Muscle of back (tissue), 11 donors: ENCODE measurements around the gene IL17RE. TPM values are rescaled to one million over a fixed set of nuclear protein-coding genes. Genes with fewer than 3 reads are reported as not detected.
A peak's percentile ranks its signal among the peaks of the same experiment; 100 is the strongest.
"Not testable (repeated sequence)": the region's sequence is repeated elsewhere in the genome, so short reads cannot be mapped to it uniquely, and the experiment has no call there.

Experiments
- DNase-seq, 3 donors: peaks; one replicate each; pipeline versions ENCODE4 v3.0.0 to v3.0.0-alpha.2; 2013
- polyA plus RNA-seq, 10 donors: library from polyadenylated mRNA; unstranded; fragments of 120-200 nt; gene quantifications; one replicate each; pipeline ENCODE4 v1.2.1, GENCODE V29; 2013; ENCODE audit not compliant: insufficient read length in 10 of 10

IL17RE gene
- polyA plus RNA-seq, 10 donors, result 0.97 to 14.4 (median 1.7) TPM

DNA sequence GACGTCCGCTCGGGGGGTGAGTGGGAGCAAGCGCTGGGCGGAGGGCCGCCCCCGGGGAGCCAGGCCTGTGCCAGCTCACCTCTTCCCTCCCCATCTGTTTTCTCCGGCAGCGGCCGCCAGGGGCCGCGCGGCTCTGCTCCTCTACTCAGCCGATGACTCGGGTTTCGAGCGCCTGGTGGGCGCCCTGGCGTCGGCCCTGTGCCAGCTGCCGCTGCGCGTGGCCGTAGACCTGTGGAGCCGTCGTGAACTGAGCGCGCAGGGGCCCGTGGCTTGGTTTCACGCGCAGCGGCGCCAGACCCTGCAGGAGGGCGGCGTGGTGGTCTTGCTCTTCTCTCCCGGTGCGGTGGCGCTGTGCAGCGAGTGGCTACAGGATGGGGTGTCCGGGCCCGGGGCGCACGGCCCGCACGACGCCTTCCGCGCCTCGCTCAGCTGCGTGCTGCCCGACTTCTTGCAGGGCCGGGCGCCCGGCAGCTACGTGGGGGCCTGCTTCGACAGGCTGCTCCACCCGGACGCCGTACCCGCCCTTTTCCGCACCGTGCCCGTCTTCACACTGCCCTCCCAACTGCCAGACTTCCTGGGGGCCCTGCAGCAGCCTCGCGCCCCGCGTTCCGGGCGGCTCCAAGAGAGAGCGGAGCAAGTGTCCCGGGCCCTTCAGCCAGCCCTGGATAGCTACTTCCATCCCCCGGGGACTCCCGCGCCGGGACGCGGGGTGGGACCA is 30.4 kb downstream of the IL17RE start:
- peak; percentile 66 to 90 (median 73) for DNase-seq

DNA sequence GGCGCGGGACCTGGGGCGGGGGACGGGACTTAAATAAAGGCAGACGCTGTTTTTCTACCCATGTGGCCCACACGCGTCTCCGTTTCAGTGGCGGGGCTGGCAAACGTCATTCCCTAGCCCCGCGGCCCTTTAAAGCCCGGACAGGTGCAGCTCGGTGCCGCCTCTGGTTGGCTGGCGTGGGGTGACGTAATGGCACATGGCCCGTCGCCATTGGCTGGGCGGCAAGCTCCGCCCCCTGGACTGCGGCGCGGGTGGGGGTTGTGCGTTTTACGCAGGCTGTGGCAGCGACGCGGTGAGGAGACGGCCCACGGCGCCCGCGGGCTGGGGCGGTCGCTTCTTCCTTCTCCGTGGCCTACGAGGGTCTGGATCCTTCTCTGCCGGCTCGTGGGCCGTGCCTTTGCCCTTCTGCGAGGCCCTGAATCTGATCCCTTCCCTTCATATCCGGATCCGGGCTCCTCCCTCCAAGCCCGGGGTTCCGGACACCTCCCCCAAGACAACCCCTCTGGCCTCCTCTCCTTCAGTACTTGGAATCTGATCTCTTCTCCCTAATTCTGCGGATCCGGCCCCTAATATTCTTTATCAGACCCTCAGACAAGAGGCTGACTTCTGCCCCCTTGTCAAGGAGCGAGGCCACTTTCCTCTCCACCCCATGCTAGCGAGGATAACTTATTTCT is 31.1 kb downstream of the IL17RE start, which contains the start of gene CRELD1:
TSS of gene CRELD1 (plus strand) at position 274 of the 674 bp plus-strand sequence. CDS start 605 bp downstream, outside the sequence.
- DNase-seq, result peak; percentile 90 to 98 (median 96)

DNA sequence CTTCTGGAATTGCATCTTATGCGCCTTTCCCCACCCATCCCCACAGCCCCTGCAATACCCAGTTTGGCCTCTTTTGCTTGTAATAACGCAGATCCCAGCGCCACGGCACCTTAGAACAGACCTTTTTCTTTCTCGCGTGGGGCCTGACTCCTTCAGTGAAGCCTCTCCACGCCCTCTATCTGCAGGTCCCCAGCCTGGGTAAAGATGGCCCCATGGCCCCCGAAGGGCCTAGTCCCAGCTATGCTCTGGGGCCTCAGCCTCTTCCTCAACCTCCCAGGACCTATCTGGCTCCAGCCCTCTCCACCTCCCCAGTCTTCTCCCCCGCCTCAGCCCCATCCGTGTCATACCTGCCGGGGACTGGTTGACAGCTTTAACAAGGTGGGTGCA is 31.6 kb downstream of the IL17RE start:
- DNase-seq, result no peak

DNA sequence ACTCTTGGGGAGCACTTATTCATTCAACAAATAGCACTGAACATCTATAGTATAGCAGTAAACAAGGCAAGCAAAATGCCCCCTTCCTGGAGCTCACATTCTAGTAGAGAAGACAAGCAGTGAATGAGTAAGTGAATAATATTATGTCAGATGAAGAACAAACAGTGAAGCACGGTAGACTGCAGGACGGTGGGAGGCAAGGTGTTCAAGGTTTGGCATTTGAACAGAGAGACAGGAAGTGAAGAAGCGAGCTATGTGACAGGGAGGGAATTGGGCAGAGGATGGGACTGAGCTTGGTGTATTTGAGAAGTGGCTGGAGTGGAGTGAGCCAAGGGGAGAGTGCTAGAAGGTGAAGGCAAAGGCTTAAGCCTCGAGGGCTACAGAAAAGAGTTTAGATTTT is 32.3 kb downstream of the IL17RE start:
- DNase-seq, result no peak

DNA sequence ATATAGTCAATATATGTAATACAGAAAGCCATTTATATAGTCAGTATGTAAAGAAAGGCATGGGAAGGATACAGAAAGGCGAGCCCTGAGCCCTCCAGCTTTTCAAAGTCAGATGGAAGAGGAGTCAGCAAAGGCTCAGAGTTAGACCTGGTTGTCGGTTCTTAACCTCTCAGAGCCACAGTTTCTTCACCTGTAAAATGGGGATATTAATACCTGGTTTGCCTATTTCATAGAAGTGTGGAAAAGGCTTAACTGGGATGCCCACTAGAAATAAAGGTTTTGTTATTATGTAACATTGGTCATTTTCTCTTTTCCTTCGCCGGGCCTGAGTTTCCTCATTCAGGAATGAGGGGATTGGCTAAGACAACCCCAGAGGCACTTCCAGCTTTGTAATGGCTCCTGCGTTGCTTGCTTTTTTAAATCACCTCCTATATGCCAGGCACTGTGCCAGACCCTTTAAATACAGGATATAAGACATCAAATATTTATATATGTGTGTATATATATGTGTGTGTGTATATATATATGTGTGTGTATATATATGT is 33.4 kb downstream of the IL17RE start:
- DNase-seq, result no peak

DNA sequence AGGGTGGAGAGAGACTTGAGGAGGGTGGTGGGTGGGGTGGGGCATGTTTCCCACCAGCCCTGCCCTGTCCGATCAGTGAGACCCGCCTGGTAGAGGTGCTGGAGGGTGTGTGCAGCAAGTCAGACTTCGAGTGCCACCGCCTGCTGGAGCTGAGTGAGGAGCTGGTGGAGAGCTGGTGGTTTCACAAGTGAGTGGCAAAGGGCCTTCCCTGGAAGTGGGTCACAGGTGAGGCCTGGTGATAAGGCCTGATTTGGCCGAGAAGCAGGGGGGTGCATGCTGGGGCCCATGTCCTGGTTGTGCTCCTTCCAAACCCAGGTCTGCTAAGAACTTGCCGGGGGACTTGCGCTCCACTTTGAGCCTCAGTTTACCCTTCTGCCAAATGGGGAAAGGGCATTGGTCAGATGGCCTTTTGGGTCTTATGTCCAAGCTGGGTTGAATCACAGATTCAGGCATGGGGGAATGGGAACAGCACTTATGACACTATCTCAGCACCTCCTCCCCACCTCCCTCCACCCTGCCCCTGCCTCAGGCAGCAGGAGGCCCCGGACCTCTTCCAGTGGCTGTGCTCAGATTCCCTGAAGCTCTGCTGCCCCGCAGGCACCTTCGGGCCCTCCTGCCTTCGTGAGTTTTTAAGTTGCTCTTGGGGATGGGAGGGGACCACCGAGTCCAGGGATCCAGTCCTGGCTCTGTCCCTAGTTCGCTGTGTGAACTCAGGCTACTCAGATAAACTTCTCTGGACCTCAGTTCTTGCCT is 35.0 kb downstream of the IL17RE start:
- DNase-seq, result no peak

DNA sequence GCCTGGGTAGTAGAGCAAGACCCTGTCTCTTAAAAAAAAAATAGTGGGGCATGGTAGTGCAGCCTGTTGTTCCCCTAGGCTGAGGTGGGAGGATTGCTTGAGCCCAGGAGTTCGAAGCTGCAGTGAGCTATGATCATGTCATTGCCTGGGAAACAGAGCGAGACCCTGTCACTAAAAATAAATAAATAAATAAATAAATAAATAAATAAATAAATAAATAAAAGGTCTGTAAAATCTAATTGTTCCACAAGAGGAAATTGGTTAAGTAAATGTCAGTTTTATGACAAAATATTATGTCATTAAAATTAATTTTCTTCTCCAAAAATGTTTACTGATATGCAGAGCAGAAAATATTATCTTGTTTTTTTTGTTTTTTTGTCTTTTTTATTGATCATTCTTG is 36.3 kb downstream of the IL17RE start:
- DNase-seq, result no peak

DNA sequence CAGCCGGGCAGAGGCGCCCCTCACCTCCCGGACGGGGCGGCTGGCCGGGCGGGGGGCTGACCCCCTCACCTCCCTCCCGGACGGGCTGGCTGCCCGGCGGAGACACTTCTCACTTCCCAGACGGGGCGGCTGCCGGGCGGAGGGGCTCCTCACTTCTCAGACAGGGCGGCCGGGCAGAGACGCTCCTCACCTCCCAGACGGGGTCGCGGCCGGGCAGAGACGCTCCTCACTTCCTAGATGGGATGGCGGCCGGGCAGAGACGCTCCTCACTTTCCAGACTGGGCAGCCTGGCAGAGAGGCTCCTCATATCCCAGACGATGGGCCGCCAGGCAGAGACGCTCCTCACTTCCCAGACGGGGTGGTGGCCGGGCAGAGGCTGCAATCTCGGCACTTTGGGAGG is 37.3 kb downstream of the IL17RE start:
- not testable (repeated sequence) for DNase-seq

DNA sequence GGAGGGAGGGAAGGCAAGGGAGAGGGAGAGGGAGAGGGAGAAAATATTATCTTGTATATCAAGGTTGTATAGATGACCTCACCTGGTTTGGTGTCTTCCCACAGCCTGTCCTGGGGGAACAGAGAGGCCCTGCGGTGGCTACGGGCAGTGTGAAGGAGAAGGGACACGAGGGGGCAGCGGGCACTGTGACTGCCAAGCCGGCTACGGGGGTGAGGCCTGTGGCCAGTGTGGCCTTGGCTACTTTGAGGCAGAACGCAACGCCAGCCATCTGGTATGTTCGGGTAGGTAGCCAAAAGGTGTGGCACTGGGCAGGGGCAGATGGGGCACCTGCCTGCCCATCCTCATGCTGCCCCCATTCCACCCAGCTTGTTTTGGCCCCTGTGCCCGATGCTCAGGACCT is 38.1 kb downstream of the IL17RE start:
- DNase-seq, result no peak

DNA sequence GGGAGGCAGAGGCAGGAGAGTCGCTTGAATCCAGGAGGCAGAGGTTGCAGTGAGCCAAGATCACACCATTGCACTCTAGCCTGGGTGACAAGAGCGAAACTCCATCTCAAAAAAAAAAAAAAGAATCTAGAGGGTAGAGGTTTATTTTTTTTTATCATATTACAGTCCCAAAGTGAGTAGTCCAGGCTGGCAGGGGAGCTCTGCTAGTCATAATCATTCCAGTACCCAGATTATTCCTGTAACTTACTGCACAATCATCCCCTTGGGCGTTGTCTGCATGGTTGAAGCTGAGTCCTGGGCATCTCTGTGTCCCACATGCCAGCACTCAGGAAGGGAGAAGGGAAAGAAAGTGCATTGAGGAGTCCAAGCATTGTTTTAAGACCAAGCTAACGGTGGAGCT is 39.5 kb downstream of the IL17RE start:
- DNase-seq, result no peak

DNA sequence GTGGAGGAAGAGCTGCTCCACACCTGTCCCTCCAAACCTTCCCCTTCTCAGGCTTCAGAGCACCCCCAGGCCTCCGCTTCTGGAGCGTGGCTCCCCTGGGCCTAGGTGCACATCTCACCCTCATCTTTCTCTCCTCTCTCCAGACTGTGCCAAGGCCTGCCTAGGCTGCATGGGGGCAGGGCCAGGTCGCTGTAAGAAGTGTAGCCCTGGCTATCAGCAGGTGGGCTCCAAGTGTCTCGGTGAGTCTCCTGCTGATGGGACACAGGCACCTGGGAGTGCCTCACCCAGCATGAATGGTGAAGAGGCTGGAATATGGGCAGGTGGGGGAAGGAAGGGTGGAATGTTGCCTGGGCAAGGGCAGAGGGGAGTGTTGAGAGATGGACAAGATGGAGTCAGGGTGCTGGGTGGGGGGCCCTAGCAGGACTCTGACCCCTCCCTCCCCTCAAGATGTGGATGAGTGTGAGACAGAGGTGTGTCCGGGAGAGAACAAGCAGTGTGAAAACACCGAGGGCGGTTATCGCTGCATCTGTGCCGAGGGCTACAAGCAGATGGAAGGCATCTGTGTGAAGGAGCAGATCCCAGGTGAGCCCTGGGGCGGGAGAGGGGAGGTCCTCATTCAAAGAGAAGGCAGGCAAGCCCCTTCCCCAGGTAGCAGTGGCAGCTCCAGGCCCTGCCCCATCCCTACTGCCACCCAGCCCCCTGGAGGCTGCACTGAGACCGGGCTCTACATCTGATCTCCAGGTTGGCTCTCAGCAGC is 40.5 kb downstream of the IL17RE start:
- no peak for DNase-seq

DNA sequence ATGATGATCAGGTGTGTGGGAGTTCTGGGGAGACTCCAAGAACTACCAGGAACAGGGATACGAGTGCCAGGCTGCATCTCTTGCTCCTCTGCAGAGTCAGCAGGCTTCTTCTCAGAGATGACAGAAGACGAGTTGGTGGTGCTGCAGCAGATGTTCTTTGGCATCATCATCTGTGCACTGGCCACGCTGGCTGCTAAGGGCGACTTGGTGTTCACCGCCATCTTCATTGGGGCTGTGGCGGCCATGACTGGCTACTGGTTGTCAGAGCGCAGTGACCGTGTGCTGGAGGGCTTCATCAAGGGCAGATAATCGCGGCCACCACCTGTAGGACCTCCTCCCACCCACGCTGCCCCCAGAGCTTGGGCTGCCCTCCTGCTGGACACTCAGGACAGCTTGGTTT is 41.6 kb downstream of the IL17RE start:
- DNase-seq, result no peak

DNA sequence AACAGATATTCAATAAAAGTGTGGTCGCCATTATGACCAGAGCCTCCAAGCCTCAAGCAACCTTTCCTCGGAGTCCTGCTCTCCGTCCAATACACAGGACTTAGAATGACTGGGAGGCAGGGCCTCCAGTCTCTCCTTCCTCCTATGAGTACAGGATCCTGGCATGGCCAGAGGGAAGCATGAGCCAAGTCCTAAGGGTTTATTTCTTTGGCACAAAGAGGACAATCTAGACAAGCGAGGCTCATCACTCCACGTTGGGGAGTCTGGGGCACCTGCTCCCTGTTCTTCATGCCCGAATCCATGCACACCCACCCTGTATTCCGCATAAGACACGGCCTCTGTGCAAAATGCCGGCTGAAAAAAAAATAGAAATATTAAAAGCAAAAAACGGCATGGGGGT is 42.7 kb downstream of the IL17RE start:
- no peak for DNase-seq

DNA sequence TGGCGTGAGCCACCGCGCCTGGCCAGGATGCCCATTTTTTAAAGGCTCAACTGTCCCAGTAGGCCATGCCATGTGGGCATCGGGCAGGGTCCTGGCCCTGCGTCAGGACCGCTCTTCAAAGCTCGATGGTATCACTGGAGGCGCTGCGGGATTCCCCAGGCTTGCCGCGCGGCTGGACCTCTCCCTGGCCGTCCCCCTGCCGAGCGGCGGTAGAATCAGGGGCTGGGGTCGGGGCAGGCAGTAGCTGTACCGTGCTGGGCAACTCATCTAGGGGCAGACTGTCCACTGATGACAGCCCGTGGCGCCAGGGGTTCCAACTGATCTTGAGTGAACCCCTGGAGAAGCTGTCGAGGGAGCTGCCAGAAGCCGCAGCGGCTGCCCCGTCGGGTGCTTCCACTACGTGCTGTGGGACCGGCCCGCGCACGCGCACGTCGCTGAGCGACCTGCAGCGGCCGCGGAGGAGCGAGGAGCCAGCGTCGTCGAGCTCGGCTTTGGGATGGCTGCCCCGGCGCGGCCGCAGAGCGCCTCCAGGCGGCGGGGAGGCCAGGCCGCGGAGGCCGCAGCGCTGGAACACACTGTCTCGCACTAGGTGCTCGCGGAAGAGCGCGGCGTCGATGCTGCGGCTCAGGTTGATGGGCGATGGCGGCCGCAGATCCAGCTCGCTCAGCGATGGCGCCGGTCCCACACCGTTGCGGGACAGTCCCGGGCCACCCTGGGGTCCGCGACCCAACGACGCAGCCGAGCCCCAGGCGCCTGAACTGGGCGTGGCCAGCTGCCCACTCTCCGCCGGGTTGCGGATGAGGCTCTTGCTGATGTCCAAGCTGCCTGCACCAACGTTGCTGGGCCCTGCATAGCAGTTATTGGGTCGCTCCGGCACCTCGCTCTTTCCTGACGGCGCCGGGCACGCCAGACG is 43.7 kb downstream of the IL17RE start:
- DNase-seq, result peak; percentile 87 to 97 (median 93)

DNA sequence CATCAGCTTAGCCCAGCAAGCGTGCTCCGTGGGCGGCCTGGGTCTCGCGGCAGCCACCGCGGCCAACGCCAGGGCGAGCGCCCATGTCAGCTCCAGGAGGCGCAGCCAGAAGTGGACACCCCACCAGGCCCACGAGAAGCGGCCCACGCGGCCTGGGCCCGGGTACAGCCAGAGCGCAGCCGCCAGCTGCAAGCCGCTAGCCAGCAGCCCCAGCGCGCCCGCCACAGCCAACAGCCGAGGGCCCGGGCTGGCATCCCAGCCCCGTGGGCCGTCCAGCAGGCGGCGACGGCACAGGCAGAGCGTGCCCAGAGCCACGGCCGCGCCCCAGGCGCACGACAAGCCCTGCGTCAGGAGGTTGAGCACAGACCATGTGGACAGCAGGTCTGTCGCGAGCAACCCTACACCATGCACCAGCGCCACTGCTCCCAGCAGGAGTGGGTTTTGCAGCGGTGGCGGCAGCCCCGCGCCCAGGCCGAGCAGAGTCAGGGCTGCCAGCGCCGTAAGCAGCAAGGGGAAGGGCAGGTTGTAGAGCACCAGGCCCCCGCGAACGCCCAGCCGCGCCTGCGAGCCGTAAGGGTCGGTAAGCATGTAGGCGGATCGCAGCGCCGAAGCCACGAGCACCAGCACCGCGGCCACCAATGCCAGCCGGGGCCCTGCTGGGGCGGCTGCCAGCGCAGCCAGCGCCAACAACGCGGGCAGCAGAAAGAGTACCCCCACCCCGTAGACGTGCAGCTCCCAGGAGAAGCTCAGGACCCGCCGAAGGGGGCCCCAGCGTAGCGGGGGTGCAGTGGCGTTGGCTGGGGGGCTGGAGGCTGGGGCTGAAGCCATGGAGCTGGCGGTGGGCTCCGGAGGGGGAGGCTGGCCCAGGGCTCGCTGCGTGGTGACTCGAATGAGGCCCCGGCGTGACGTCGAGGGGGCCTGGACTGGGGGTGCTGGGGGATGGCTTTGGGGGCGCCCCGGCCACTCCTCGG is 44.7 kb downstream of the IL17RE start:
- DNase-seq, result peak; percentile 49 to 88 (median 69)

DNA sequence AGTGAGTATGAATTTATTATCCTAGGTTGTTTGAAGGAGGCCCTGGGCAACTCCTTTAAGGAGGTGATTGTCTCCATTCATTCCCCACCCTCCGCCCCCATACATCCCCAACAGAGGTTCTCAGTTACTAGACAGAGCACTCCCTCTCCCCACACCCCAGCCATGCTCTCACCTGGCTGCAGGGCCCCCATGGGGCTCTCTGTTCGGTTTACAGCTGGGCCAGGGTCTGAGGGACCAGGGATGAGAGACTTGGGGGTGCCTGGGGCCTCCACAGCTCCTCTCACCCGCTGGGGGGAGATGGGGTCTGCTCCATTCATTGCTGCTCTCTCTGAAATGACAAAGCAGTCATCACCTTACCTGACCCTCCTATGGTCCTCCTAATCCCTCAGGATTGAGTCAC is 45.9 kb downstream of the IL17RE start:
- DNase-seq, result no peak

DNA sequence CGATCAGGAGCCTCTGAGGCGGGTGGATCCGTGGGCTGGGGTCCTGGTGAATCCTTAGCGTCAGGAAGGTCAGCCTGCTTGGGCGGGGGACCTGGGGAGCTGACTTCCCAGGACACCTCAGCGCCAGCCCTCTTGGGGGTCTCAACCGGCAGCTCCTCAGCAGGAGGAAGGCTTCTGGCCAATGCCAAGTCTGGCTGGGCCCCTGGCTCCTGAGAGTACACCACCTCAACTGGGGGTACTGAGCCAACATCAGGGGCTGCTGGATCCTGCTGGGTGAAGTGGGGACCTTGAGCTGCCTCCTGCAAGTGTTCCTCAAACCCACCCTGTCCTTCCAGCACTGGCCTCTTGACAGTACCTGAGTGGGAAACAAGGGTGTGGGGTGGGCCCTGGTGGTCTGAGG is 46.5 kb downstream of the IL17RE start:
- DNase-seq, result no peak

DNA sequence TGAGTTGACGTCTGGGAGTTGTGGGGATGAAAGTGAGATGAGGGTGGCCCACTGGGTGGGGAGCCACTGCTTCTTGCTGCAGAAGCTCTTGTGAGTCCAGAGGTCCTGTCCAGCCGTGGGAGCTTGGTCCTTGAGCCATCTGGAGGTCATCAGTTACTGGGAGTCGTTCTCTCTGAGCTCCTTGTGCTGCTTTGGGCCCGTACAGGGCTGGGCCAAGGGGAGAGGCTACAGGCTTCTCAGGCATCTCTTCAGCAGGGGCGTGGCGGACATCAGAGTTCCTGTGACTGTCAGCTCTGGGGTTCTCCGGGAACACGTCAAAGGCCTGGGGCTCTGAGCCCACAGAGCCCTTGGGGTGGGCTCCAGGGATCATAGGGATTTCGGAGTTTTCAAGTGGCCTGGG is 47.0 kb downstream of the IL17RE start:
- DNase-seq, result no peak

DNA sequence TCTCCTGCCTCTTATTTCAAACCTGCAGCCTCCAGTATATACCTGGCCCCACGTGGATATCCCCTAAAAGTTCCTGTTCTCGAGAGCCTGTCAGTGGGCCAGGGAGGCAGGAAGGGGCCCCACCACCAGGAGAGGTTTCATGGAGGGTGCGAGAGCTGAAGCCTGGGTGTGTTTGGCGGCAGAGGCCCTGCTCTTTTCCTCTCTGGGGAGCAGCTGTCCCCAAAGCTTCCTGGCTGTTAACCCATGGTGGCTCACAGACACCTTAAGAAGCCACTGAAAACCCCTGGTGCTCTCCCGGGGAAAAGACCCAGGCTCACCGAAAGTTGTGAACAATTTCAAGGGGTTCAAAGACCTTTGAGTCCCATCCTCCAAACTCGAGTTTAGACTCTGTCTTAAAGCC is 48.5 kb downstream of the IL17RE start:
- no peak for DNase-seq
